Hepatocyte (in vitro differentiated cells): Measurements from ENCODE around the gene SLC2A8.

Source experiments
- CTCF ChIP-seq: fragments of 200-600 bp; sonication (generic); IDR thresholded peaks from 2 replicates; pipeline ENCODE4 v1.5.1; 2016; ENCODE audit warnings: antibody characterized with exemption, mild to moderate bottlenecking; ENCODE audit not compliant: poor library complexity
- EZH2 ChIP-seq: fragments of 200-600 bp; sonication (generic); IDR thresholded peaks from 2 replicates; pipeline ENCODE4 v1.6.1; 2016; ENCODE audit warnings: antibody characterized with exemption, mild to moderate bottlenecking, borderline replicate concordance

DNA sequence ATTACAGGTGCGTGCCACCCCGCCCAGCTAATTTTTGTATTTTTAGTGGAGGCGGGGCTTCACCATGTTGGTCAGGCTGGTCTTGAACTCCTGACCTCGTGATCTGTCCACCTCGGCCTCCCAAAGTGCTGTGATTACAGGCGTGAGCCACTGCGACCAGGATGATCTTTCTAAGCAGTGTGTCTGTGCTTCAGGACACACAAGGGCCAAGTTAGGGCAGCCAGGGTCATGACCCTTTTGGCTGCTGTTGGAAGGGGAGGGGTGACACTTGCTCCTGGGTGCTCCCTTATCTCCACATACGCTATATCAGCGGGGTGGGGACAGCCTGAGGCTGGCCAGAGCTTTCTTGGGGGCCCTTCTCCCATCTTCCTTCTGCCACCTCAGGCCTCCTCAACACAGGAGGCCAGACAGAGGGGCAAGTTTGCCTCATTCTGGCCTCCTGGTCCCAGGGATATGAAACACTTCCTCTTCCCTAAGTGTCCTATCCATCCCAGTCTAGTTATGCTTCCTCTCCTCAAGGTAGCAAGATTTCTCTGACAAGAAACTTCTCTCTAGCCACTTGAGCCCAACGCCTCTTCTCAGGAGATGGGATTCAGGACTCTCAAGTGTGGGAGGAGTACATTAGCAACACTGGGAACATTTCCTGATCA, 25.3 kb downstream of the SLC2A8 start:
- TF ChIP-seq EZH2, result no peak
- TF ChIP-seq CTCF, result no peak
